K562 (cell line): Measurements from ENCODE around the gene NANS. TPM values are rescaled to one million over a fixed set of nuclear protein-coding genes. Genes with fewer than 3 reads are reported as not detected.

ENCODE experiments used
- ATAC-seq: fragments of 200-7000 bp; cut with Tn5 transposase; 3 replicates; pipeline ENCODE4 v1.9.1; 2020; ENCODE audit warnings: moderate library complexity
- BruUV-seq: library from RNA; stranded (reverse); fragments of 400-500 nt; replicated peaks from 2 replicates; lab custom pipeline; 2021; lab: Mats Ljungman, UMichigan
- CTCF ChIA-PET: fragments of 300-600 bp; formaldehyde crosslinking; extraction: SDS; loops from one replicate; lab custom pipeline; 2021; ENCODE audit warnings: low intra/inter-chr PET ratio; lab: Yijun Ruan, JAX
- POLR2A ChIA-PET: fragments of 300-600, 350-650 bp; sonication (Branson Sonifier 250); formaldehyde crosslinking; extraction: SDS; loops from one replicate; lab custom pipeline; 2021; ENCODE audit warnings: antibody characterized with exemption, inconsistent platforms; lab: Yijun Ruan, JAX
- DNase-seq, 4 experiments: peaks; one replicate each; pipeline versions ENCODE4 v3.0.0 to v3.0.0-alpha.2; 2011 to 2018; ENCODE audit warnings: low spot score in 3 of 4, mixed read lengths in 3 of 4; ENCODE audit errors: extremely low read depth in 1 of 4
- FAIRE-seq: peaks from 2 replicates; lab custom pipeline; 2011; peaks lifted over from hg19 to GRCh38; lab: Jason Lieb, UNC
- H2AFZ ChIP-seq: 2 replicates; pipeline ENCODE4 v1.6.0; 2011; ENCODE audit warnings: low read depth, low read length, control low read depth, inconsistent platforms
- H3K27ac ChIP-seq: fragments of 200-600 bp; 3 replicates; pipeline ENCODE4 v1.8.0; 2011; ENCODE audit warnings: low read depth, mild to moderate bottlenecking, control low read depth, inconsistent platforms, low read length, moderate library complexity, mixed read lengths; ENCODE audit errors: extremely low read depth
- H3K27me3 ChIP-seq, 2 experiments: fragments of 300-600 bp in 1 of 2; 2 replicates in 1 of 2; 3 replicates in 1 of 2; pipeline versions ENCODE4 v1.6.0 to v1.8.0; 2011; ENCODE audit warnings: inconsistent platforms in 2 of 2, low read length in 2 of 2, mild to moderate bottlenecking in 1 of 2, mixed read lengths in 1 of 2, moderate library complexity in 1 of 2; ENCODE audit not compliant: control insufficient read depth in 2 of 2, insufficient read depth in 2 of 2
- H3K36me3 ChIP-seq: fragments of 300-600 bp; 3 replicates; pipeline ENCODE4 v1.8.0; 2011; ENCODE audit warnings: mild to moderate bottlenecking, low read length, inconsistent platforms; ENCODE audit not compliant: control insufficient read depth, insufficient read depth
- H3K4me1 ChIP-seq, 2 experiments: fragments of 200-600 bp in 1 of 2; replicated peaks in 1 of 2; 2 replicates in 1 of 2; 3 replicates in 1 of 2; pipeline versions ENCODE4 v1.5.1 to v1.8.0; 2011; ENCODE audit warnings: inconsistent platforms in 2 of 2, low read length in 2 of 2, mild to moderate bottlenecking in 1 of 2, mixed read lengths in 1 of 2, moderate library complexity in 1 of 2; ENCODE audit not compliant: control insufficient read depth in 2 of 2, insufficient read depth in 2 of 2
- H3K4me2 ChIP-seq: 2 replicates; pipeline ENCODE4 v1.6.1; 2011; ENCODE audit warnings: low read length, control low read depth, inconsistent platforms, mixed read lengths; ENCODE audit not compliant: insufficient read depth
- H3K4me3 ChIP-seq: fragments of 200-600 bp; sonication (generic), shearing (Covaris generic); 2 replicates; pipeline ENCODE4 v1.5.1; 2016; ENCODE audit warnings: control low read depth, inconsistent platforms
- H3K79me2 ChIP-seq: fragments of 200-600 bp; 3 replicates; pipeline ENCODE4 v1.8.0; 2011; ENCODE audit warnings: low read length, inconsistent platforms; ENCODE audit not compliant: control insufficient read depth, insufficient read depth
- H3K9ac ChIP-seq, 2 experiments: 2 replicates each; pipeline versions ENCODE4 v1.6.0 to v1.6.1; 2011; ENCODE audit warnings: low read depth in 2 of 2, low read length in 2 of 2, control low read depth in 1 of 2, inconsistent platforms in 1 of 2, mild to moderate bottlenecking in 1 of 2, mixed read lengths in 1 of 2; ENCODE audit not compliant: insufficient read depth in 1 of 2
- H3K9me1 ChIP-seq: one replicate; pipeline ENCODE4 v1.6.0; 2011; ENCODE audit warnings: inconsistent platforms, mild to moderate bottlenecking, low read length, moderate library complexity; ENCODE audit not compliant: control insufficient read depth, insufficient read depth
- H3K9me3 ChIP-seq: replicated peaks from 2 replicates; pipeline ENCODE4 v1.5.1; 2011; ENCODE audit warnings: low read depth, low read length, inconsistent platforms; ENCODE audit not compliant: control insufficient read depth, insufficient read depth
- H4K20me1 ChIP-seq: replicated peaks from 2 replicates; pipeline ENCODE4 v1.6.1; 2011; ENCODE audit warnings: low read length, inconsistent platforms, mixed read lengths; ENCODE audit not compliant: control insufficient read depth, insufficient read depth
- ATF3 ChIP-seq, 2 experiments: fragments of 450-650 bp in 1 of 2; sonication (generic) in 1 of 2; formaldehyde crosslinking in 1 of 2; IDR thresholded peaks in 1 of 2; conservative IDR thresholded peaks in 1 of 2; 2 replicates each; pipeline versions ENCODE4 v1.6.1 to v1.8.1; 2016 to 2023; ENCODE audit warnings: mild to moderate bottlenecking in 2 of 2, moderate library complexity in 2 of 2, inconsistent platforms in 1 of 2, missing genetic modification reagents in 1 of 2
- E2F4 ChIP-seq: sonication (generic); formaldehyde crosslinking; IDR thresholded peaks from 2 replicates; pipeline ENCODE4 v1.8.0; 2022; ENCODE audit warnings: mild to moderate bottlenecking, low read depth, missing genetic modification reagents
- SPI1 ChIP-seq: IDR thresholded peaks from 2 replicates; pipeline ENCODE4 v1.6.1; 2011; ENCODE audit warnings: low read depth, low read length, control low read depth, borderline replicate concordance
- TOE1 ChIP-seq, 2 experiments: fragments of 450-650 bp in 1 of 2; sonication (generic) in 1 of 2; formaldehyde crosslinking in 1 of 2; IDR thresholded peaks; 2 replicates each; pipeline versions ENCODE4 v1.7.1 to v1.8.0; 2016 to 2022; ENCODE audit warnings: borderline replicate concordance in 2 of 2, mild to moderate bottlenecking in 2 of 2, antibody characterized with exemption in 1 of 2, inconsistent platforms in 1 of 2, low read depth in 1 of 2, missing genetic modification reagents in 1 of 2, moderate library complexity in 1 of 2
- YY1 ChIP-seq, 3 experiments: IDR thresholded peaks; 2 replicates each; pipeline ENCODE4 v1.6.1; 2011; ENCODE audit warnings: low read length in 2 of 3, mild to moderate bottlenecking in 2 of 3, moderate library complexity in 2 of 3, borderline replicate concordance in 1 of 3, control low read depth in 1 of 3, low read depth in 1 of 3; ENCODE audit not compliant: insufficient read depth in 3 of 3, insufficient replicate concordance in 2 of 3, control insufficient read depth in 1 of 3, insufficient read length in 1 of 3; ENCODE audit errors: extremely low read depth in 1 of 3
- ZBTB33 ChIP-seq: sonication (generic); formaldehyde crosslinking; IDR thresholded peaks from 2 replicates; pipeline ENCODE4 v1.8.1; 2023; ENCODE audit warnings: mild to moderate bottlenecking, missing genetic modification reagents
- WGBS: fragments of 100-300 bp; shearing (Covaris generic); methylation state at CpG from one replicate; pipeline ENCODE4 v1.1.6; 2016; ENCODE audit warnings: low coverage, mixed read lengths; ENCODE audit not compliant: insufficient coverage; ENCODE audit errors: missing lambda C conversion rate; 5-methylcytosine and 5-hydroxymethylcytosine counted together
- in situ Hi-C: fragments of 300-500 bp; cut with MboI; formaldehyde crosslinking; loops from 4 replicates; pipeline ENCODE4 v1.15.0; 2018; ENCODE audit warnings: inconsistent platforms, mixed read lengths
- intact Hi-C: fragments of 100-400 bp; cut with micrococcal nuclease; formaldehyde crosslinking; loops from 2 replicates; pipeline ENCODE4 v1.14.2; 2022
- polyA plus RNA-seq, 8 experiments: library from polyadenylated mRNA; depleted of rRNA in 4 of 8; stranded (reverse) in 5 of 8; unstranded in 3 of 8; fragments of >200 nt; fragmentation: Nextera tagmentation in 2 of 8; fragmentation: Illumina TruSeq in 1 of 8; extraction: Ambion mirVana in 2 of 8; extraction: Trizol in 1 of 8; gene quantifications; 2 replicates each; pipeline versions ENCODE4 v1.2.1 to v1.2.3, GENCODE V29; 2011 to 2014; ENCODE audit warnings: inconsistent platforms in 1 of 8, missing spikeins in 1 of 8
- total RNA-seq, 7 experiments: library from RNA; depleted of rRNA in 6 of 7; stranded (reverse); fragments of >200 nt in 6 of 7; fragmentation: Illumina TruSeq in 2 of 7; extraction: Trizol in 2 of 7; gene quantifications; 2 replicates each; pipeline versions ENCODE4 v1.2.1 to v1.2.3, GENCODE V29; 2011 to 2021; ENCODE audit warnings: low replicate concordance in 1 of 7

NANS gene
- total and polyA plus RNA-seq, 9 of the 15 experiments (the other 6 are each of a cell fraction or from before 2014, with no cell fraction given), result 37.1 to 181 (median 137) TPM

GRCh38 chr9:98066235-98066634 lies 9.7 kb downstream of the NANS start:
- TF ChIP-seq ATF3 (IDR thresholded peaks at IDR 0.05) (peak; percentile 53), ATF3 (CRISPR knock-in tag; conservative IDR thresholded peaks at IDR 0.05) (no peak), TOE1 (IDR thresholded peaks at IDR 0.05; ENCODE audit: borderline replicate concordance) (no peak), TOE1 (CRISPR knock-in tag; IDR thresholded peaks at IDR 0.05; ENCODE audit: borderline replicate concordance, low read depth) (no peak)
- POLR2A ChIA-PET, result interaction anchor here (1.0 kb wide), 1 partner anchor 9 kb away, joined by 3 read pairs; no protein-coding TSS in a partner anchor
- Histone ChIP-seq H3K4me2 (no peak overlapping the region), H3K27ac (no peak overlapping the region), H3K9me1 (no peaks in the 10 kb centered on the region), H3K4me3 (no peak overlapping the region), H2AFZ (no peak overlapping the region), H4K20me1 (no peaks in the 10 kb centered on the region), H3K36me3 (peaks cover 76% of the 10 kb centered on the region), H3K4me1 (peaks cover 3 to 8% of the 10 kb centered on the region in 2 experiments; a peak in 3 of 5 replicates), H3K9ac (no peak overlapping the region), H3K9me3 (no peaks in the 10 kb centered on the region), H3K27me3 (no peaks in the 10 kb centered on the region), H3K79me2 (peaks cover 52% of the 10 kb centered on the region)
- DNase-seq (no peak), FAIRE-seq (no peak), ATAC-seq (no peak)
- BruUV-seq, result no TSS peak
- WGBS, result 91% methylated on average over 3 of the region's 3 CpGs
- CTCF ChIA-PET, result no interaction called here
- intact Hi-C loops, result no loop called here
- in situ Hi-C loops, result no loop called here

- no peaks in the 10 kb centered on the region for H3K9me3 ChIP-seq
- peaks cover 56% of the 10 kb centered on the region for H3K79me2 ChIP-seq
- POLR2A ChIA-PET, result interaction anchor here (0.6 kb wide), 1 partner anchor 599 kb away, joined by 3 read pairs; no protein-coding TSS in a partner anchor
- BruUV-seq, result no TSS peak
- H3K4me2 ChIP-seq, result no peak overlapping the region
- TF ChIP-seq E2F4 (CRISPR knock-in tag) (no peak), YY1 (IDR thresholded peaks at IDR 0.05; ENCODE audit: borderline replicate concordance in 1 of 3, control insufficient read depth in 1 of 3, extremely low read depth in 1 of 3, insufficient read depth in 3 of 3, insufficient read length in 1 of 3, insufficient replicate concordance in 2 of 3, low read depth in 1 of 3, low read length in 2 of 3) (peak in 1 of 3 experiments; percentile 50), SPI1 (0 out of 2 replicates have a peak, but pooled peaks have one; percentile 20), ZBTB33 (CRISPR knock-in tag) (peak; percentile 64; the same call in 1 of the 2 replicates)
- in situ Hi-C loops, result no loop called here
- intact Hi-C loops, result no loop called here
- no peak for DNase-seq
- CTCF ChIA-PET, result no interaction called here
- no peak overlapping the region for H3K9ac ChIP-seq
- peaks cover 80% of the 10 kb centered on the region for H3K36me3 ChIP-seq
- FAIRE-seq, result no peak
- 94% methylated on average over 2 of the region's 2 CpGs for WGBS
- no peaks in the 10 kb centered on the region for H3K9me1 ChIP-seq
- H4K20me1 ChIP-seq, result no peaks in the 10 kb centered on the region
- H3K27me3 ChIP-seq, result no peaks in the 10 kb centered on the region
- no peak overlapping the region for H2AFZ ChIP-seq
- H3K27ac ChIP-seq, result no peak overlapping the region
- H3K4me1 ChIP-seq, result peaks cover 3 to 8% of the 10 kb centered on the region in 2 experiments; a peak in 3 of 5 replicates
- no peak for ATAC-seq
- no peak overlapping the region for H3K4me3 ChIP-seq
Observed at GRCh38 chr9:98067184-98067583, 10.7 kb downstream of the NANS start.
